GM23338 (cell line): Measurements from ENCODE around the gene PABPC3.

Source experiments
- CREB1 ChIP-seq: fragments of 250-450 bp; sonication (Bioruptor Pico); IDR thresholded peaks from 2 replicates; pipeline ENCODE4 v1.5.0; 2020; ENCODE audit warnings: low read depth, mild to moderate bottlenecking, moderate library complexity
- CTCF ChIP-seq, 2 experiments: fragments of 200-600 bp in 1 of 2; sonication (generic) in 1 of 2; conservative IDR thresholded peaks; 2 replicates each; pipeline versions ENCODE4 v1.5.1 to v1.6.1; 2016 to 2017; ENCODE audit warnings: antibody characterized with exemption in 2 of 2, low read depth in 2 of 2, mild to moderate bottlenecking in 2 of 2, moderate library complexity in 1 of 2
- EZH2 ChIP-seq: fragments of 200-600 bp; sonication (generic); IDR thresholded peaks from one replicate; pipeline ENCODE4 v1.8.0; 2017; ENCODE audit warnings: antibody characterized with exemption, mild to moderate bottlenecking, low read depth; ENCODE audit not compliant: unreplicated experiment
- EZH2phosphoT487 ChIP-seq: fragments of 200-600 bp; sonication (generic); IDR thresholded peaks from one replicate; pipeline ENCODE4 v1.8.1; 2018; ENCODE audit warnings: antibody characterized with exemption; ENCODE audit not compliant: unreplicated experiment
- JUNB ChIP-seq: IDR thresholded peaks from one replicate; pipeline ENCODE4 v1.6.1; 2016; ENCODE audit warnings: antibody characterized with exemption; ENCODE audit not compliant: unreplicated experiment
- POLR2AphosphoS5 ChIP-seq: IDR thresholded peaks from 2 replicates; pipeline ENCODE4 v1.6.1; 2016; ENCODE audit warnings: antibody characterized with exemption, low read depth
- REST ChIP-seq: IDR thresholded peaks from one replicate; pipeline ENCODE4 v1.6.1; 2018; ENCODE audit warnings: antibody characterized with exemption; ENCODE audit not compliant: unreplicated experiment
- STAT1 ChIP-seq: IDR thresholded peaks from one replicate; pipeline ENCODE4 v1.6.1; 2016; ENCODE audit warnings: antibody characterized with exemption; ENCODE audit not compliant: unreplicated experiment
- ZNF114 ChIP-seq: fragments of 250-450 bp; sonication (Bioruptor Pico); IDR thresholded peaks from 2 replicates; pipeline ENCODE4 v1.5.0; 2020; ENCODE audit warnings: mild to moderate bottlenecking, moderate library complexity
- ZNF331 ChIP-seq: fragments of 250-450 bp; sonication (Bioruptor Pico); IDR thresholded peaks from 2 replicates; pipeline ENCODE4 v1.5.0; 2020; ENCODE audit warnings: low read depth, mild to moderate bottlenecking, moderate library complexity

GRCh38 chr13:25084096-25084495 is 11.8 kb upstream of the PABPC3 start:
- TF ChIP-seq CTCF (conservative IDR thresholded peaks at IDR 0.05; ENCODE audit: low read depth in 2 of 2) (no peak), POLR2AphosphoS5 (no peak), JUNB (no peak), EZH2phosphoT487 (no peak), ZNF331 (CRISPR knock-in tag) (no peak), ZNF114 (no peak), REST (no peak), CREB1 (CRISPR knock-in tag) (no peak), EZH2 (no peak), STAT1 (no peak)
